ENCODE results near the gene ADCY9.

DNA sequence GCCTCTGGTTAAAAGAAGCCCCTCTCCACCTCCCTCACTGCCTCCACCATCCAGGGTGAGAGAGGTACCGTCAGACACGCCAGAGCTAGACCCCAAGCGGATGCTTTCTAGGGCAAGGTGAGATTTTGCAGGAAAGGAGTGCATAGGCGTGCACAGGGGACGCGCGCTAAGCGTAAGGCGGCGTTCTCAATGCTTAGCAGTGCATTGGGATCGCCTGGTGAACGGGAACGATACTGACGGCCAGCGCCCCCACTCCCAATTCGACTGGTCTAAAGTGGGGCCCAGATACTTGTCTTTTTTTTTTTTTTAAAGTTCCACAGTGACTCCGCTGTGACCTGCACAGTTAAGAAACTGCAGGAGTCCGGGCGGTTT, 177.8 kb downstream of the ADCY9 start:
- TF ChIP-seq, protein P1, sequence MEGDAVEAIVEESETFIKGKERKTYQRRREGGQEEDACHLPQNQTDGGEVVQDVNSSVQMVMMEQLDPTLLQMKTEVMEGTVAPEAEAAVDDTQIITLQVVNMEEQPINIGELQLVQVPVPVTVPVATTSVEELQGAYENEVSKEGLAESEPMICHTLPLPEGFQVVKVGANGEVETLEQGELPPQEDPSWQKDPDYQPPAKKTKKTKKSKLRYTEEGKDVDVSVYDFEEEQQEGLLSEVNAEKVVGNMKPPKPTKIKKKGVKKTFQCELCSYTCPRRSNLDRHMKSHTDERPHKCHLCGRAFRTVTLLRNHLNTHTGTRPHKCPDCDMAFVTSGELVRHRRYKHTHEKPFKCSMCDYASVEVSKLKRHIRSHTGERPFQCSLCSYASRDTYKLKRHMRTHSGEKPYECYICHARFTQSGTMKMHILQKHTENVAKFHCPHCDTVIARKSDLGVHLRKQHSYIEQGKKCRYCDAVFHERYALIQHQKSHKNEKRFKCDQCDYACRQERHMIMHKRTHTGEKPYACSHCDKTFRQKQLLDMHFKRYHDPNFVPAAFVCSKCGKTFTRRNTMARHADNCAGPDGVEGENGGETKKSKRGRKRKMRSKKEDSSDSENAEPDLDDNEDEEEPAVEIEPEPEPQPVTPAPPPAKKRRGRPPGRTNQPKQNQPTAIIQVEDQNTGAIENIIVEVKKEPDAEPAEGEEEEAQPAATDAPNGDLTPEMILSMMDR (IDR thresholded peaks at IDR 0.05; ENCODE audit: insufficient read depth, low read length): no peak
- no peak for TF ChIP-seq POLR2AphosphoS5 (IDR thresholded peaks at IDR 0.05; ENCODE audit: low read depth)
